Posterior vena cava (tissue), 2 donors: ENCODE measurements around the gene SMG6. TPM values are rescaled to one million over a fixed set of nuclear protein-coding genes. Genes with fewer than 3 reads are reported as not detected.
"Not testable (repeated sequence)": the region's sequence is repeated elsewhere in the genome, so short reads cannot be mapped to it uniquely, and the experiment has no call there.

Experiments used
- DNase-seq: peaks from one replicate; pipeline ENCODE4 v3.0.0-alpha.2; 2020; ENCODE audit warnings: low spot score
- intact Hi-C, 2 donors: fragments of 100-400 bp; cut with DNase I; formaldehyde crosslinking; loops; one replicate each; pipeline versions ENCODE4 v1.14.1 to v1.14.2; 2022 to 2023
- total RNA-seq, 2 donors: library from RNA; stranded (reverse); fragmentation: NEBNext Ultra II Directional; extraction: Animal tissue kit (Norgen Biotek cat#: 25700); gene quantifications; one replicate each; pipeline ENCODE4 v1.2.1, GENCODE V29; 2021
- donor health status: DM: yes; HTN: yes; CAD: no.
- donor health status: DM: yes; HTN: yes; CAD: no.

SMG6 gene
- total RNA-seq, 2 donors from 2014 or later: 36.2 to 43.8 TPM

- intact Hi-C loops: loop anchor here (5.0 kb wide), 1 partner anchor 38 kb away; no protein-coding TSS in a partner anchor
- DNase-seq: no peak
Observed at GRCh38 chr17:2214929-2215615, 88.5 kb downstream of the SMG6 start.

GRCh38 chr17:2214047-2214928 lies 89.3 kb downstream of the SMG6 start:
- peak; percentile 86 for DNase-seq
- intact Hi-C loops: loop anchor here (5.0 kb wide), 1 partner anchor 37 kb away; no protein-coding TSS in a partner anchor

- intact Hi-C loops: loop anchor here (5.0 kb wide), 1 partner anchor 36 kb away; no protein-coding TSS in a partner anchor
- DNase-seq: peak; percentile 77
Observed at GRCh38 chr17:2213291-2213960, 90.2 kb downstream of the SMG6 start.

GRCh38 chr17:2212400-2212981 lies 91.1 kb downstream of the SMG6 start:
- intact Hi-C loops: loop anchor here (5.0 kb wide), 1 partner anchor 35 kb away; no protein-coding TSS in a partner anchor
- peak; percentile 90 for DNase-seq

- intact Hi-C loops: loop anchor here (5.0 kb wide), 1 partner anchor 35 kb away; no protein-coding TSS in a partner anchor
- no peak for DNase-seq
Observed at GRCh38 chr17:2211661-2212399, 91.8 kb downstream of the SMG6 start.

- intact Hi-C loops: loop anchor here (5.0 kb wide), 1 partner anchor 33 kb away; no protein-coding TSS in a partner anchor
- DNase-seq: no peak
Observed at GRCh38 chr17:2210726-2211125, 92.9 kb downstream of the SMG6 start.

GRCh38 chr17:2207815-2208515 lies 95.6 kb downstream of the SMG6 start:
- no peak for DNase-seq
- intact Hi-C loops: no loop called here

GRCh38 chr17:2204393-2204792 lies 99.2 kb downstream of the SMG6 start:
- intact Hi-C loops: no loop called here
- no peak for DNase-seq

GRCh38 chr17:2203818-2204217 lies 99.8 kb downstream of the SMG6 start:
- DNase-seq: no peak
- intact Hi-C loops: no loop called here

GRCh38 chr17:2202996-2203575 lies 100.5 kb downstream of the SMG6 start:
- no peak for DNase-seq
- intact Hi-C loops: no loop called here

- DNase-seq: no peak
- intact Hi-C loops: no loop called here
Observed at GRCh38 chr17:2202302-2202995, 101.1 kb downstream of the SMG6 start.

- DNase-seq, intact Hi-C loops: not testable (repeated sequence)
Observed at GRCh38 chr17:2199386-2199785, 104.2 kb downstream of the SMG6 start.

- DNase-seq: no peak
- intact Hi-C loops: no loop called here
Observed at GRCh38 chr17:2198927-2199326, 104.7 kb downstream of the SMG6 start.

GRCh38 chr17:2197271-2197670 lies 106.3 kb downstream of the SMG6 start:
- intact Hi-C loops: no loop called here
- DNase-seq: no peak

- no peak for DNase-seq
- intact Hi-C loops: no loop called here
Observed at GRCh38 chr17:2195729-2196128, 107.9 kb downstream of the SMG6 start.

- intact Hi-C loops: no loop called here
- DNase-seq: no peak
Observed at GRCh38 chr17:2194889-2195335, 108.7 kb downstream of the SMG6 start.
